GM23338 (cell line): ENCODE results near the gene NPLOC4. TPM values are rescaled to one million over a fixed set of nuclear protein-coding genes. Genes with fewer than 3 reads are reported as not detected.
"Not testable (repeated sequence)": the region's sequence is repeated elsewhere in the genome, so short reads cannot be mapped to it uniquely, and the experiment has no call there.

Source experiments
- ATAC-seq: fragments of 200-7000 bp; cut with Tn5 transposase; 3 replicates; pipeline ENCODE4 v1.9.1; 2020
- DNase-seq: peaks from one replicate; pipeline ENCODE4 v3.0.0-alpha.2; 2015; ENCODE audit warnings: low spot score
- H2AFZ ChIP-seq: fragments of 200-600 bp; sonication (generic); 2 replicates; pipeline ENCODE4 v1.8.0; 2016; ENCODE audit warnings: antibody characterized with exemption, mild to moderate bottlenecking, moderate library complexity
- H3F3A ChIP-seq: fragments of 200-600 bp; sonication (generic); replicated peaks from 2 replicates; pipeline ENCODE4 v1.8.0; 2017; ENCODE audit warnings: antibody characterized with exemption, mixed run types, low read depth
- H3K27ac ChIP-seq: fragments of 200-600 bp; sonication (generic); 2 replicates; pipeline ENCODE4 v1.6.1; 2016; ENCODE audit warnings: low read depth
- H3K27me3 ChIP-seq: fragments of 200-600 bp; sonication (generic); 2 replicates; pipeline ENCODE4 v1.8.0; 2016; ENCODE audit warnings: mild to moderate bottlenecking, mixed run types, moderate library complexity; ENCODE audit not compliant: insufficient read depth
- H3K36me3 ChIP-seq: fragments of 200-600 bp; sonication (generic); 2 replicates; pipeline ENCODE4 v1.8.0; 2016; ENCODE audit warnings: mild to moderate bottlenecking; ENCODE audit not compliant: insufficient read depth
- H3K4me1 ChIP-seq: fragments of 200-600 bp; sonication (generic); 2 replicates; pipeline ENCODE4 v1.8.0; 2016; ENCODE audit warnings: mild to moderate bottlenecking, moderate library complexity; ENCODE audit not compliant: insufficient read depth
- H3K4me2 ChIP-seq: fragments of 200-600 bp; sonication (generic); 2 replicates; pipeline ENCODE4 v1.7.1; 2017; ENCODE audit warnings: mixed run types
- H3K4me3 ChIP-seq: fragments of 200-600 bp; sonication (generic); 2 replicates; pipeline ENCODE4 v1.6.1; 2016; ENCODE audit warnings: mixed run types
- H3K79me2 ChIP-seq: fragments of 200-600 bp; sonication (generic); replicated peaks from 2 replicates; pipeline ENCODE4 v1.8.0; 2017; ENCODE audit warnings: mild to moderate bottlenecking; ENCODE audit not compliant: insufficient read depth
- H3K9me2 ChIP-seq: fragments of 200-600 bp; sonication (generic); 2 replicates; pipeline ENCODE4 v1.8.0; 2017; ENCODE audit not compliant: insufficient read depth
- H4K20me1 ChIP-seq: fragments of 200-600 bp; sonication (generic); replicated peaks from 2 replicates; pipeline ENCODE4 v1.8.0; 2017; ENCODE audit warnings: mild to moderate bottlenecking; ENCODE audit not compliant: insufficient read depth
- H3K27ac Mint-ChIP-seq: 2 replicates; pipeline ENCODE4 v1.8.0; 2020; ENCODE audit warnings: inconsistent platforms, mild to moderate bottlenecking, moderate library complexity, mixed read lengths
- H3K27me3 Mint-ChIP-seq: 3 replicates; pipeline ENCODE4 v1.8.0; 2022; ENCODE audit warnings: low read depth, mild to moderate bottlenecking, moderate library complexity, mixed read lengths, inconsistent platforms; ENCODE audit not compliant: insufficient read depth, poor library complexity
- H3K36me3 Mint-ChIP-seq: 3 replicates; pipeline ENCODE4 v1.8.0; 2021; ENCODE audit warnings: low read depth, mild to moderate bottlenecking, inconsistent platforms, moderate library complexity, mixed read lengths
- H3K4me1 Mint-ChIP-seq: 3 replicates; pipeline ENCODE4 v1.8.0; 2020; ENCODE audit warnings: mild to moderate bottlenecking, inconsistent platforms, mixed read lengths
- H3K4me3 Mint-ChIP-seq: 3 replicates; pipeline ENCODE4 v1.8.0; 2021; ENCODE audit warnings: moderate library complexity, mild to moderate bottlenecking, inconsistent platforms, mixed read lengths
- H3K9me3 Mint-ChIP-seq: 3 replicates; pipeline ENCODE4 v1.8.0; 2020; ENCODE audit warnings: moderate library complexity, mild to moderate bottlenecking, inconsistent platforms, mixed read lengths
- ETS1 ChIP-seq: IDR thresholded peaks from 2 replicates; pipeline ENCODE4 v1.6.1; 2016; ENCODE audit warnings: antibody characterized with exemption
- EZH2phosphoT487 ChIP-seq: fragments of 200-600 bp; sonication (generic); IDR thresholded peaks from one replicate; pipeline ENCODE4 v1.8.1; 2018; ENCODE audit warnings: antibody characterized with exemption; ENCODE audit not compliant: unreplicated experiment
- NANOG ChIP-seq: IDR thresholded peaks from 2 replicates; pipeline ENCODE4 v1.6.1; 2016; ENCODE audit warnings: antibody characterized with exemption, borderline replicate concordance
- POLR2AphosphoS5 ChIP-seq: IDR thresholded peaks from 2 replicates; pipeline ENCODE4 v1.6.1; 2016; ENCODE audit warnings: antibody characterized with exemption, low read depth
- polyA plus RNA-seq: library from polyadenylated mRNA; unstranded; fragments of >200 nt; fragmentation: Nextera tagmentation; extraction: Ambion mirVana; gene quantifications from 2 replicates; pipeline ENCODE4 v1.2.1, GENCODE V29; 2016
- total RNA-seq: library from RNA; depleted of rRNA; stranded (reverse); fragments of >200 nt; shearing (Covaris generic); gene quantifications from 2 replicates; pipeline ENCODE4 v1.2.3, GENCODE V29; 2014
- TF ChIP-seq, protein P1 (sequence below), 2 experiments: fragments of 200-600 bp in 1 of 2; sonication (generic) in 1 of 2; conservative IDR thresholded peaks; 2 replicates each; pipeline versions ENCODE4 v1.5.1 to v1.6.1; 2016 to 2017; ENCODE audit warnings: antibody characterized with exemption in 2 of 2, low read depth in 2 of 2, mild to moderate bottlenecking in 2 of 2, moderate library complexity in 1 of 2
- TF ChIP-seq, protein P2 (sequence below): IDR thresholded peaks from one replicate; pipeline ENCODE4 v1.6.1; 2018; ENCODE audit warnings: antibody characterized with exemption; ENCODE audit not compliant: unreplicated experiment

NPLOC4 gene
- total and polyA plus RNA-seq, 2 experiments from 2014 or later = 24.1 to 79.1 TPM

DNA sequence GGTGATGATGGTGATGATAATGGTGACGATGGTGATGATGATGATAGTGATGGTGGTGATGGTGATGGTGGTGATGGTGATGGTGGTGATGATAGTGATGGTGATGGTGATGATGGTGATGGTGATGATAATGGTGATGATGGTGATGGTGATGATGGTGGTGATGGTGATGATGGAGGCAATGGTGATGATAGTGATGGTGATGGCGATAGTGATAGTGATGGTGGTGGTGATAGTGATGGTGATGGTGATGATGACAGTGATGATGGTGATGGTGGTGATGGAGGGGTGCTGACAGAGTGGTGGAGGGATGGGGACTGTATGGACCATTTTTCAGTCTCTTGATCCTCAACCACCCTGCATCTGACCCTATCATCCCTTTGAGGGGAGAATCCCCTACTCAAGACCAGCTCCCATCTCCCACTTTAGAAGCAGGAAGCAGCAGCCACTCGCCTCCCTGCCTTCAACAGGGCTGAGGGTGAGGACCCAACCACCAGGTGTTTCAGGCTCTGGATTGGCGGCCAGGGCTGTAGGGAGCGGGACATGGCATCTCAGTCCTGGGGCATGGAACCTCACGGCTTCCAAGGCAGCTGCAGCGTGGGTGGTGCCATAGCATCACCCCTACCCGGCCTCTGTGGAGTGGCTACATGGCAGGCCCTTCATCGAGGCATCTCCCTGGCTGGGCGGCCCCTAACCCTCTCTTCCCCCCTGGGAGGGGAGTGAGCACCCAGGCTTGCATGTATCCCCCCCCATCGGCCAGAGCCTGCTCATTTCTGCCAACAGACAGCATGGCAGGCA lies 104.2 kb downstream of the NPLOC4 start:
- H3K4me3 Mint-ChIP-seq = no peak overlapping the region
- Histone ChIP-seq H2AFZ (no peak overlapping the region), H3K4me3 (no peak overlapping the region), H3K27me3 (peaks cover 22% of the 10 kb centered on the region), H3F3A (no peaks in the 10 kb centered on the region), H3K4me2 (no peak overlapping the region), H3K27ac (no peak overlapping the region), H3K4me1 (no peaks in the 10 kb centered on the region), H3K9me2 (0 out of 2 replicates have a peak, but pooled peaks cover 4% of the 10 kb centered on the region), H3K36me3 (no peaks in the 10 kb centered on the region), H4K20me1 (no peaks in the 10 kb centered on the region), H3K79me2 (no peaks in the 10 kb centered on the region)
- TF ChIP-seq EZH2phosphoT487 (no peak), ETS1 (no peak), NANOG (no peak), POLR2AphosphoS5 (no peak)
- TF ChIP-seq, protein P1, sequence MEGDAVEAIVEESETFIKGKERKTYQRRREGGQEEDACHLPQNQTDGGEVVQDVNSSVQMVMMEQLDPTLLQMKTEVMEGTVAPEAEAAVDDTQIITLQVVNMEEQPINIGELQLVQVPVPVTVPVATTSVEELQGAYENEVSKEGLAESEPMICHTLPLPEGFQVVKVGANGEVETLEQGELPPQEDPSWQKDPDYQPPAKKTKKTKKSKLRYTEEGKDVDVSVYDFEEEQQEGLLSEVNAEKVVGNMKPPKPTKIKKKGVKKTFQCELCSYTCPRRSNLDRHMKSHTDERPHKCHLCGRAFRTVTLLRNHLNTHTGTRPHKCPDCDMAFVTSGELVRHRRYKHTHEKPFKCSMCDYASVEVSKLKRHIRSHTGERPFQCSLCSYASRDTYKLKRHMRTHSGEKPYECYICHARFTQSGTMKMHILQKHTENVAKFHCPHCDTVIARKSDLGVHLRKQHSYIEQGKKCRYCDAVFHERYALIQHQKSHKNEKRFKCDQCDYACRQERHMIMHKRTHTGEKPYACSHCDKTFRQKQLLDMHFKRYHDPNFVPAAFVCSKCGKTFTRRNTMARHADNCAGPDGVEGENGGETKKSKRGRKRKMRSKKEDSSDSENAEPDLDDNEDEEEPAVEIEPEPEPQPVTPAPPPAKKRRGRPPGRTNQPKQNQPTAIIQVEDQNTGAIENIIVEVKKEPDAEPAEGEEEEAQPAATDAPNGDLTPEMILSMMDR (conservative IDR thresholded peaks at IDR 0.05; ENCODE audit: low read depth in 2 of 2) = no peak
- TF ChIP-seq, protein P2, sequence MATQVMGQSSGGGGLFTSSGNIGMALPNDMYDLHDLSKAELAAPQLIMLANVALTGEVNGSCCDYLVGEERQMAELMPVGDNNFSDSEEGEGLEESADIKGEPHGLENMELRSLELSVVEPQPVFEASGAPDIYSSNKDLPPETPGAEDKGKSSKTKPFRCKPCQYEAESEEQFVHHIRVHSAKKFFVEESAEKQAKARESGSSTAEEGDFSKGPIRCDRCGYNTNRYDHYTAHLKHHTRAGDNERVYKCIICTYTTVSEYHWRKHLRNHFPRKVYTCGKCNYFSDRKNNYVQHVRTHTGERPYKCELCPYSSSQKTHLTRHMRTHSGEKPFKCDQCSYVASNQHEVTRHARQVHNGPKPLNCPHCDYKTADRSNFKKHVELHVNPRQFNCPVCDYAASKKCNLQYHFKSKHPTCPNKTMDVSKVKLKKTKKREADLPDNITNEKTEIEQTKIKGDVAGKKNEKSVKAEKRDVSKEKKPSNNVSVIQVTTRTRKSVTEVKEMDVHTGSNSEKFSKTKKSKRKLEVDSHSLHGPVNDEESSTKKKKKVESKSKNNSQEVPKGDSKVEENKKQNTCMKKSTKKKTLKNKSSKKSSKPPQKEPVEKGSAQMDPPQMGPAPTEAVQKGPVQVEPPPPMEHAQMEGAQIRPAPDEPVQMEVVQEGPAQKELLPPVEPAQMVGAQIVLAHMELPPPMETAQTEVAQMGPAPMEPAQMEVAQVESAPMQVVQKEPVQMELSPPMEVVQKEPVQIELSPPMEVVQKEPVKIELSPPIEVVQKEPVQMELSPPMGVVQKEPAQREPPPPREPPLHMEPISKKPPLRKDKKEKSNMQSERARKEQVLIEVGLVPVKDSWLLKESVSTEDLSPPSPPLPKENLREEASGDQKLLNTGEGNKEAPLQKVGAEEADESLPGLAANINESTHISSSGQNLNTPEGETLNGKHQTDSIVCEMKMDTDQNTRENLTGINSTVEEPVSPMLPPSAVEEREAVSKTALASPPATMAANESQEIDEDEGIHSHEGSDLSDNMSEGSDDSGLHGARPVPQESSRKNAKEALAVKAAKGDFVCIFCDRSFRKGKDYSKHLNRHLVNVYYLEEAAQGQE = no peak
- ATAC-seq (no peak), DNase-seq (no peak)
- peaks cover 28% of the 10 kb centered on the region for H3K27me3 Mint-ChIP-seq
- no peaks in the 10 kb centered on the region for H3K9me3 Mint-ChIP-seq
- H3K27ac Mint-ChIP-seq = no peak overlapping the region
- no peaks in the 10 kb centered on the region for H3K36me3 Mint-ChIP-seq
- peaks cover 3% of the 10 kb centered on the region; the same call in 2 of the 3 replicates for H3K4me1 Mint-ChIP-seq

DNA sequence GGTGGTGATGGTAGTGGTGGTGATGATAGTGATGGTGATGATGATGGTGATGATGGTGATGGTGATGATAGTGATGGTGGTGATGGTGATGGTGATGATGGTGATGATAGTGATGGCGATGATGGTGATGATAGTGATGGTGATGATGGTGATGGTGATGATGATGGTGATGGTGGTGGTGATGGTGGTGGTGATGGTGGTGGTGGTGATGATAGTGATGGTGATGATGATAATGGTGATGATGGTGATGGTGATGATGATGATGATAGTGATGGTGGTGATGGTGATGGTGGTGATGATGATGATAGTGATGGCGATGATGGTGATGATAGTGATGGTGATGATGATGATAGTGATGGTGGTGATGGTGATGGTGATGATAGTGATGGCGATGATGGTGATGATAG lies 104.9 kb downstream of the NPLOC4 start:
- not testable (repeated sequence) for H3K36me3 Mint-ChIP-seq, H3K4me2 ChIP-seq, H3K4me1 Mint-ChIP-seq, H3K79me2 ChIP-seq, H3K4me3 ChIP-seq, H3K27ac Mint-ChIP-seq, H3K9me2 ChIP-seq, H4K20me1 ChIP-seq, H3K27ac ChIP-seq, H3K9me3 Mint-ChIP-seq, DNase-seq, H3K4me1 ChIP-seq, H3F3A ChIP-seq, H3K4me3 Mint-ChIP-seq, H3K36me3 ChIP-seq, ATAC-seq, H2AFZ ChIP-seq
- peaks cover 28% of the 10 kb centered on the region for H3K27me3 Mint-ChIP-seq
- H3K27me3 ChIP-seq = peaks cover 22% of the 10 kb centered on the region

GRCh38 chr17:81531013-81531412 lies 105.9 kb downstream of the NPLOC4 start:
- ATAC-seq, H3K27ac ChIP-seq, H3K4me2 ChIP-seq, H3K36me3 ChIP-seq, DNase-seq, H3K4me3 Mint-ChIP-seq, H3K4me1 ChIP-seq, H3K9me2 ChIP-seq, H3K4me3 ChIP-seq, H3K27ac Mint-ChIP-seq, H3K79me2 ChIP-seq, H3K9me3 Mint-ChIP-seq, H2AFZ ChIP-seq, H3K36me3 Mint-ChIP-seq, H3F3A ChIP-seq, H4K20me1 ChIP-seq, H3K4me1 Mint-ChIP-seq: not testable (repeated sequence)
- H3K27me3 ChIP-seq = peaks cover 13% of the 10 kb centered on the region
- H3K27me3 Mint-ChIP-seq = peaks cover 27% of the 10 kb centered on the region
